Dendritic cell treated with granulocyte-macrophage colony-stimulating factor and Interleukin-4, amounts not matched to agents 40 ng/mL and 50 ng/mL, for 4 days (primary cell): ENCODE measurements around the gene BCAS3.
"Not testable (repeated sequence)": the region's sequence is repeated elsewhere in the genome, so short reads cannot be mapped to it uniquely, and the experiment has no call there.

Experiments
- H3K27ac Mint-ChIP-seq: one replicate; pipeline ENCODE4 v1.8.0; 2022; ENCODE audit warnings: mild to moderate bottlenecking, mixed read lengths
- H3K27me3 Mint-ChIP-seq: one replicate; pipeline ENCODE4 v1.8.0; 2022; ENCODE audit warnings: mild to moderate bottlenecking, mixed read lengths
- H3K36me3 Mint-ChIP-seq: one replicate; pipeline ENCODE4 v1.8.0; 2022; ENCODE audit warnings: low read depth, mixed read lengths
- H3K4me1 Mint-ChIP-seq: one replicate; pipeline ENCODE4 v1.8.0; 2022; ENCODE audit warnings: low read depth, mixed read lengths
- H3K4me3 Mint-ChIP-seq: one replicate; pipeline ENCODE4 v1.8.0; 2022; ENCODE audit warnings: mild to moderate bottlenecking, moderate library complexity, mixed read lengths
- H3K9me3 Mint-ChIP-seq: one replicate; pipeline ENCODE4 v1.8.0; 2022; ENCODE audit warnings: mixed read lengths
- intact Hi-C: fragments of 100-400 bp; cut with micrococcal nuclease; formaldehyde crosslinking; loops from one replicate; pipeline ENCODE4 v1.15.0; 2022

BCAS3 gene

GRCh38 chr17:60652454-60653247, 25.0 kb upstream of the BCAS3 start:
- Mint-ChIP-seq H3K4me3 (no peak overlapping the region), H3K9me3 (no peaks in the 10 kb centered on the region), H3K4me1 (peaks cover 21% of the 10 kb centered on the region), H3K27me3 (no peaks in the 10 kb centered on the region), H3K36me3 (peaks cover 88% of the 10 kb centered on the region), H3K27ac (no peak overlapping the region)
- intact Hi-C loops = no loop called here

GRCh38 chr17:60653569-60653968, 24.1 kb upstream of the BCAS3 start:
- intact Hi-C loops = no loop called here
- H3K27me3 Mint-ChIP-seq = no peaks in the 10 kb centered on the region
- H3K9me3 Mint-ChIP-seq = no peaks in the 10 kb centered on the region
- H3K36me3 Mint-ChIP-seq = peaks cover 81% of the 10 kb centered on the region
- H3K4me1 Mint-ChIP-seq = peaks cover 21% of the 10 kb centered on the region
- H3K27ac Mint-ChIP-seq = no peak overlapping the region
- no peak overlapping the region for H3K4me3 Mint-ChIP-seq

GRCh38 chr17:60656499-60656898, 21.2 kb upstream of the BCAS3 start:
- Mint-ChIP-seq H3K9me3 (no peaks in the 10 kb centered on the region), H3K36me3 (peaks cover 71% of the 10 kb centered on the region), H3K27ac (no peak overlapping the region), H3K4me3 (no peak overlapping the region), H3K4me1 (peaks cover 20% of the 10 kb centered on the region), H3K27me3 (no peaks in the 10 kb centered on the region)
- intact Hi-C loops = no loop called here

- Mint-ChIP-seq H3K27ac (peak overlapping the region; percentile 42), H3K4me3 (no peak overlapping the region), H3K27me3 (no peaks in the 10 kb centered on the region), H3K36me3 (peaks cover 70% of the 10 kb centered on the region), H3K4me1 (peaks cover 6% of the 10 kb centered on the region), H3K9me3 (no peaks in the 10 kb centered on the region)
- intact Hi-C loops = no loop called here
These were observed 18.5 kb upstream of the BCAS3 start for GRCh38 chr17:60659156-60659555.

- H3K27ac Mint-ChIP-seq = no peak overlapping the region
- H3K4me3 Mint-ChIP-seq = no peak overlapping the region
- intact Hi-C loops = no loop called here
- no peaks in the 10 kb centered on the region for H3K27me3 Mint-ChIP-seq
- peaks cover 6% of the 10 kb centered on the region for H3K4me1 Mint-ChIP-seq
- H3K9me3 Mint-ChIP-seq = no peaks in the 10 kb centered on the region
- peaks cover 67% of the 10 kb centered on the region for H3K36me3 Mint-ChIP-seq
These were observed 16.2 kb upstream of the BCAS3 start for GRCh38 chr17:60661489-60661888.

GRCh38 chr17:60664022-60664421, 13.6 kb upstream of the BCAS3 start:
- no peaks in the 10 kb centered on the region for H3K9me3 Mint-ChIP-seq
- H3K27me3 Mint-ChIP-seq = no peaks in the 10 kb centered on the region
- H3K4me1 Mint-ChIP-seq = peaks cover 17% of the 10 kb centered on the region
- H3K4me3 Mint-ChIP-seq = no peak overlapping the region
- no peak overlapping the region for H3K27ac Mint-ChIP-seq
- H3K36me3 Mint-ChIP-seq = peaks cover 55% of the 10 kb centered on the region
- intact Hi-C loops = no loop called here

- no peak overlapping the region for H3K27ac Mint-ChIP-seq
- H3K9me3 Mint-ChIP-seq = no peaks in the 10 kb centered on the region
- peaks cover 41% of the 10 kb centered on the region for H3K36me3 Mint-ChIP-seq
- peaks cover 12% of the 10 kb centered on the region for H3K4me1 Mint-ChIP-seq
- H3K27me3 Mint-ChIP-seq = no peaks in the 10 kb centered on the region
- H3K4me3 Mint-ChIP-seq = no peak overlapping the region
- intact Hi-C loops = no loop called here
These were observed 12.0 kb upstream of the BCAS3 start for GRCh38 chr17:60665602-60666001.

- H3K27me3 Mint-ChIP-seq, H3K27ac Mint-ChIP-seq, H3K9me3 Mint-ChIP-seq, intact Hi-C loops, H3K4me3 Mint-ChIP-seq: not testable (repeated sequence)
- Mint-ChIP-seq H3K36me3 (peaks cover 19% of the 10 kb centered on the region), H3K4me1 (peaks cover 12% of the 10 kb centered on the region)
These were observed 8.9 kb upstream of the BCAS3 start for GRCh38 chr17:60668741-60669140.

GRCh38 chr17:60671482-60671881, 6.2 kb upstream of the BCAS3 start:
- intact Hi-C loops = no loop called here
- no peak overlapping the region for H3K4me3 Mint-ChIP-seq
- peaks cover 14% of the 10 kb centered on the region for H3K4me1 Mint-ChIP-seq
- H3K27ac Mint-ChIP-seq = no peak overlapping the region
- peaks cover 10% of the 10 kb centered on the region for H3K9me3 Mint-ChIP-seq
- no peaks in the 10 kb centered on the region for H3K36me3 Mint-ChIP-seq
- H3K27me3 Mint-ChIP-seq = no peaks in the 10 kb centered on the region

- H3K27ac Mint-ChIP-seq, intact Hi-C loops, H3K27me3 Mint-ChIP-seq, H3K4me3 Mint-ChIP-seq: not testable (repeated sequence)
- peaks cover 10% of the 10 kb centered on the region for H3K9me3 Mint-ChIP-seq
- peaks cover 20% of the 10 kb centered on the region for H3K4me1 Mint-ChIP-seq
- H3K36me3 Mint-ChIP-seq = peaks cover 17% of the 10 kb centered on the region
These were observed 3.0 kb upstream of the BCAS3 start for GRCh38 chr17:60674637-60675036.

- Mint-ChIP-seq H3K9me3 (peaks cover 10% of the 10 kb centered on the region), H3K36me3 (peaks cover 24% of the 10 kb centered on the region), H3K27me3 (no peaks in the 10 kb centered on the region), H3K4me3 (no peak overlapping the region), H3K27ac (no peak overlapping the region), H3K4me1 (peaks cover 20% of the 10 kb centered on the region)
- intact Hi-C loops = no loop called here
These were observed 1.7 kb upstream of the BCAS3 start for GRCh38 chr17:60675997-60676396.

- Mint-ChIP-seq H3K9me3 (peaks cover 10% of the 10 kb centered on the region), H3K27me3 (no peaks in the 10 kb centered on the region), H3K4me3 (peak overlapping the region; percentile 94), H3K27ac (peak overlapping the region; percentile 96), H3K4me1 (peaks cover 20% of the 10 kb centered on the region), H3K36me3 (peaks cover 30% of the 10 kb centered on the region)
- intact Hi-C loops = no loop called here
These were observed 818 bp upstream of the BCAS3 start for GRCh38 chr17:60676758-60677307.

- H3K36me3 Mint-ChIP-seq = peaks cover 38% of the 10 kb centered on the region
- intact Hi-C loops = no loop called here
These were observed 430 bp downstream of the BCAS3 start for GRCh38 chr17:60678118-60678444.

GRCh38 chr17:60679287-60679686, 1.6 kb downstream of the BCAS3 start:
- intact Hi-C loops = no loop called here
- Mint-ChIP-seq H3K27ac (no peak overlapping the region), H3K4me3 (no peak overlapping the region)

More at GRCh38 chr17:60678118-60678444, 430 bp downstream of the BCAS3 start:
- H3K4me1 Mint-ChIP-seq = peaks cover 20% of the 10 kb centered on the region
- peak overlapping the region; percentile 94 for H3K4me3 Mint-ChIP-seq
- no peaks in the 10 kb centered on the region for H3K27me3 Mint-ChIP-seq
- peak overlapping the region; percentile 96 for H3K27ac Mint-ChIP-seq
- H3K9me3 Mint-ChIP-seq = peaks cover 10% of the 10 kb centered on the region

GRCh38 chr17:60680754-60681153, 3.1 kb downstream of the BCAS3 start:
- intact Hi-C loops = no loop called here
- Mint-ChIP-seq H3K9me3 (no peaks in the 10 kb centered on the region), H3K4me3 (no peak overlapping the region), H3K27ac (no peak overlapping the region), H3K4me1 (peaks cover 20% of the 10 kb centered on the region), H3K36me3 (peaks cover 62% of the 10 kb centered on the region), H3K27me3 (no peaks in the 10 kb centered on the region)

More at GRCh38 chr17:60679287-60679686, 1.6 kb downstream of the BCAS3 start:
- peaks cover 9% of the 10 kb centered on the region for H3K9me3 Mint-ChIP-seq
- H3K36me3 Mint-ChIP-seq = peaks cover 48% of the 10 kb centered on the region
- H3K27me3 Mint-ChIP-seq = no peaks in the 10 kb centered on the region
- peaks cover 20% of the 10 kb centered on the region for H3K4me1 Mint-ChIP-seq
